ENCODE results near the gene KLHDC4. TPM values are rescaled to one million over a fixed set of nuclear protein-coding genes. Genes with fewer than 3 reads are reported as not detected.
"Not testable (repeated sequence)": the region's sequence is repeated elsewhere in the genome, so short reads cannot be mapped to it uniquely, and the experiment has no call there.

The KLHDC4 gene
- total and polyA plus RNA-seq, 8 donors = 25.5 to 119 (median 43.5) TPM

DNA sequence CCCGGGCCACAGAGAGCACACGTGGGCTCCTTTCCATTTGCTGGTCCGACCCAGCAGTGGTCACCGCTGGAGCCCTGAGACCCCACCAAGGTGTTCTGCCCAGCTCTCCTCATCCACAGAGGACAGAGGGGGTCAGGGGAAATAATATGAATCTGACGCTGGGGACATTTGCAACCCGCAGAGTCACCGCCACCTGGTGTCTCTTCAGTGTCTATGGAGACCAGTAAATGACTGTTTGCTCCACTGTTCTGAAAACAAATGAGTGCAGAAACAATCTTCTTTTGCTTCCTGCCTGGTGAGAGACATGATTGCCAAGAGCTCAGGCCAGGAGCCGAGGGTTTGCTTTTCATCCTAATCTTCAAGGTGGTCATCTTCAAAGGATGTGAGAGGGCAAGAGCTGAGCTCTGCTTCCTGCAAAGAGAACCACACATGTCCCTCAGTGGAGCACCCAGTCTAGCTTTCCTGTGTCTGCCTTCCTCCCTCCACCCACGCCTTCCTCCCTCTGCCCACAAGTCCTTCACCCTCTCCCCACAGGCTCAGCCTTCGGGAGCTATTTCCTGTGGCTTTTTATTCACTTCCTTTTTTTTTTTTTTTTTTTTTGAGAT, 14.7 kb upstream of the KLHDC4 start:
- WGBS, 5 donors = 66 to 82% (median 76%) methylated on average over 10 of the region's 10 CpGs
- no peak for TF ChIP-seq POLR2AphosphoS5 (IDR thresholded peaks at IDR 0.05)
- TF ChIP-seq EP300 (IDR thresholded peaks at IDR 0.05) = no peak
- TF ChIP-seq POLR2A (IDR thresholded peaks at IDR 0.05) = no peak
- TF ChIP-seq CTCF (IDR thresholded peaks at IDR 0.05) = no peak
- Histone ChIP-seq H3K9me3 (no peaks in the 10 kb centered on the region), H3K27me3 (peaks cover 0 to 4% (median 0%) of the 10 kb centered on the region in 3 donors), H3K4me1 (peaks cover 17 to 53% (median 28%) of the 10 kb centered on the region in 4 donors), H3K27ac (peak overlapping the region in 3 of 5 donors; percentile 43 to 77 (median 48)), H3K36me3 (no peaks in the 10 kb centered on the region), H3K4me3 (no peak overlapping the region)
- intact Hi-C loops (cut with DNase I; ENCODE audit: low total_unique reads) = loop anchor here (5.0 kb wide), 1 partner anchor 92 kb away; no protein-coding TSS in a partner anchor
- peak; percentile 34 to 41 for DNase-seq

DNA sequence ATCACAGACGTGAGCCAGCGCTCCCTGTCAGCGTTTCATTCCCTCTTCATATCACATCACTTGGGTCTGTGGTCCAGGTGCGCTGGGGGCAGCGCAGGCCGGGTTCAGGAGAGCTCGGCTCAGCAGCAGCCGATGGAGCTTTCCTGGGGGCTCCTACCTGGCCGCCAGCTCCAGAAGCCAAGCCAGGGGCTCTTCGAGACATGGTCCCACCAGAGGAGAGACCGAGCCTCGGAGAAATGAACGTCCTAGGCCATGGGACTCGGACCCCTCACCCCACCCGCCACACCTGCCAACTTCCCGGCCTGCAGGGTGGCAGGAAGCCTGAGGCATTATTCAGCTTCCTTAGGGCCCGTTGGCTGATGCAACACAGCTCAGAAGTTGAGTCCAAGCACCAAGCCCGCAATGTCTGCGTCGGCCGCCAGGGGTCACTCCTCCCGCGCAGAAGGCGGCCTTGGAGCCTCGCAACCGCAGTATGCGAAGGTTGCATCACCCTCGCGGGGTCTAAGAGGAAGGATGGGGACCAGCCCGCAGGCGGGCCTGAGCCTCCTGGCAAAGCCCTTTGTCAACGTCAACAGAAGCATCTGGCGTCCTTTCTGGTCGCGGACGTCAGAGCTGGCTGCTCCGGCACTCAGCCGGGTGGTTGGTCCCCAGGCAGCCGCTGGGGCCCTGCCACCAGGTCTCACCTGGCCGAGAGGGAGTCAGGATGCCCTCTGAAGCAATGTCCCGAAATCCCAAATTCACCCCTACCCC, 13.2 kb upstream of the KLHDC4 start:
- Histone ChIP-seq H3K4me3 (no peak overlapping the region), H3K27ac (peak overlapping the region; percentile 34 to 80 (median 63)), H3K4me1 (peaks cover 17 to 42% (median 26%) of the 10 kb centered on the region in 4 donors), H3K9me3 (no peaks in the 10 kb centered on the region), H3K36me3 (no peaks in the 10 kb centered on the region), H3K27me3 (peaks cover 0 to 4% (median 0%) of the 10 kb centered on the region in 3 donors)
- WGBS, 5 donors = 23 to 34% (median 28%) methylated on average over 25 to 41 of the region's 41 CpGs
- DNase-seq = peak; percentile 94 to 96
- intact Hi-C loops (cut with DNase I; ENCODE audit: low total_unique reads) = no loop called here
- TF ChIP-seq POLR2AphosphoS5 (IDR thresholded peaks at IDR 0.05) (peak; percentile 76 to 91 (median 90)), CTCF (IDR thresholded peaks at IDR 0.05) (peak in 6 of 7 experiments; percentile 72 to 99 (median 98)), EP300 (IDR thresholded peaks at IDR 0.05) (peak; percentile 65), POLR2A (IDR thresholded peaks at IDR 0.05) (no peak)

DNA sequence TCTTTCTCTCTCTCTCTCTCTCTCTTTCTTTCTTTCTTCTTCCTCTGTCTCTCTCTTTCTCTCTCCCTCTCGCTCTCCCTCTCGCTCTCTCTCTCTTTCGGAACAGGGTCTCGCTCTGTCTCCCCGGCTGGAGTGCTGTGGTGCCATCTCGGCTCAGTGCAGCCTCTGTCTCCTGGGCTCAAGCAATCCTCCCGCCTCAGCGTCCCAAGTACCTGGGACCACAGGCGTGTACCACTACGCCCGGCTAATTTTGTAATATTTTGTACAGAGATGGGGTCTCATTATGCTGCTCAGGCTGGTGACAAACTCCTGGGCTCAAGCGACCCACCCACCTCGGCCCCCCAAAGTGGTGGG, 12.7 kb upstream of the KLHDC4 start:
- intact Hi-C loops (cut with DNase I; ENCODE audit: low total_unique reads) = no loop called here
- H3K9me3 ChIP-seq = no peaks in the 10 kb centered on the region
- H3K4me3 ChIP-seq = no peak overlapping the region
- WGBS, 5 donors = 84 to 96% (median 92%) methylated on average over 13 of the region's 13 CpGs
- H3K36me3 ChIP-seq = no peaks in the 10 kb centered on the region
- H3K27me3 ChIP-seq = peaks cover 0 to 4% (median 0%) of the 10 kb centered on the region in 3 donors
- peaks cover 17 to 42% (median 26%) of the 10 kb centered on the region in 4 donors for H3K4me1 ChIP-seq
- no peak for DNase-seq
- peak overlapping the region; percentile 19 to 80 (median 63) for H3K27ac ChIP-seq
- TF ChIP-seq CTCF (IDR thresholded peaks at IDR 0.05) (no peak), POLR2AphosphoS5 (IDR thresholded peaks at IDR 0.05) (no peak), POLR2A (IDR thresholded peaks at IDR 0.05) (no peak), EP300 (IDR thresholded peaks at IDR 0.05) (no peak)

GRCh38 chr16:87773836-87774235, 8.1 kb upstream of the KLHDC4 start:
- peaks cover 12 to 22% (median 16%) of the 10 kb centered on the region in 4 donors for H3K4me1 ChIP-seq
- not testable (repeated sequence) for H3K9me3 ChIP-seq, H3K27me3 ChIP-seq, DNase-seq, H3K4me3 ChIP-seq, H3K36me3 ChIP-seq
- H3K27ac ChIP-seq = peak overlapping the region in 1 of 5 donors; percentile 60
- 84 to 91% (median 90%) methylated on average over 16 of the region's 16 CpGs for WGBS, 5 donors
- intact Hi-C loops (cut with DNase I; ENCODE audit: low total_unique reads) = loop anchor here (5.0 kb wide), 1 partner anchor 182 kb away; no protein-coding TSS in a partner anchor

DNA sequence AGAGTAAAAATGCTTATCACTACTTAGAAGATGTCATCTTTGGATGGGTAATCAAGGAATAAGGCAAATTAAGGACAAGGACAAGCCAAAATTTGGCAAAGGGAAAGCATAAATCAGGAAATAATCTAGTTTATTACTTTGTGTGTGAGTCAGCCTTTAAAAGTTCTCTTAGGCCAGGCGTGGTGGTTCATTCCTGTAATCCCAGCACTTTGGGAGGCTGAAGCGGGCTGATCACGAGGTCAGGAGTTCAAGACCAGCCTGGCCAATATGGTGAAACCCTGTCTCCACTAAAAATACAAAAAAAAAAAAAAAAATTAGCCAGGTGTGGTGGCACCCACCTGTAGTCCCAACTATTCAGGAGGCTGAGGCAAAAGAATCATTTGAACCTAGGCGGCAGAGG, 1.7 kb upstream of the KLHDC4 start:
- H3K27me3 ChIP-seq; DNase-seq; H3K27ac ChIP-seq; H3K4me3 ChIP-seq; H3K9me3 ChIP-seq; intact Hi-C loops (cut with DNase I; ENCODE audit: low total_unique reads): not testable (repeated sequence)
- 81 to 85% (median 84%) methylated on average over 4 of the region's 4 CpGs for WGBS, 5 donors
- Histone ChIP-seq H3K36me3 (peaks cover 4 to 18% (median 15%) of the 10 kb centered on the region in 4 donors), H3K4me1 (peaks cover 14 to 41% (median 26%) of the 10 kb centered on the region in 4 donors)
